GM21367 (cell line): Measurements from ENCODE around the gene EFCAB7.
A peak's percentile ranks its signal among the peaks of the same experiment; 100 is the strongest.

Source experiments
- ATAC-seq: cut with Tn5 transposase; IDR thresholded peaks from one replicate; pipeline ENCODE4 v1.9.1; 2021; ENCODE audit not compliant: unreplicated experiment

Gene EFCAB7

GRCh38 chr1:63522891-63523728, at the start of gene EFCAB7, which contains the start of gene ITGB3BP:
EFCAB7 (plus strand) TSS chr1:63523525; CDS start chr1:63525573, 2,048 bp downstream.
ITGB3BP (minus strand) TSS chr1:63523225; CDS start chr1:63523133, 92 bp downstream.
- peak; percentile 90 for ATAC-seq

GRCh38 chr1:63475761-63476160, 47.6 kb upstream of the EFCAB7 start:
- no peak for ATAC-seq

GRCh38 chr1:63480057-63480456, 43.3 kb upstream of the EFCAB7 start:
- ATAC-seq = no peak

GRCh38 chr1:63486629-63487028, 36.7 kb upstream of the EFCAB7 start:
- ATAC-seq = no peak

- ATAC-seq = no peak
These were observed 35.8 kb upstream of the EFCAB7 start for GRCh38 chr1:63487336-63488065.

- no peak for ATAC-seq
These were observed 25.7 kb upstream of the EFCAB7 start for GRCh38 chr1:63497577-63497976.

GRCh38 chr1:63498106-63498505, 25.2 kb upstream of the EFCAB7 start:
- ATAC-seq = no peak

- ATAC-seq = no peak
These were observed 22.1 kb upstream of the EFCAB7 start for GRCh38 chr1:63501256-63501655.

- no peak for ATAC-seq
These were observed 16.5 kb upstream of the EFCAB7 start for GRCh38 chr1:63506782-63507181.

- no peak for ATAC-seq
These were observed 13.6 kb upstream of the EFCAB7 start for GRCh38 chr1:63509718-63510117.

GRCh38 chr1:63512584-63512983, 10.7 kb upstream of the EFCAB7 start:
- no peak for ATAC-seq

GRCh38 chr1:63516629-63517028, 6.7 kb upstream of the EFCAB7 start:
- no peak for ATAC-seq

GRCh38 chr1:63523738-63524137, 413 bp downstream of the EFCAB7 start:
- ATAC-seq = peak; percentile 16

- no peak for ATAC-seq
These were observed 876 bp downstream of the EFCAB7 start for GRCh38 chr1:63524201-63524600.

GRCh38 chr1:63532727-63533126, 9.4 kb downstream of the EFCAB7 start:
- ATAC-seq = no peak

GRCh38 chr1:63533931-63534330, 10.6 kb downstream of the EFCAB7 start:
- no peak for ATAC-seq

GRCh38 chr1:63534406-63534805, 11.1 kb downstream of the EFCAB7 start:
- no peak for ATAC-seq

GRCh38 chr1:63537006-63537405, 13.7 kb downstream of the EFCAB7 start:
- no peak for ATAC-seq

GRCh38 chr1:63537940-63538339, 14.6 kb downstream of the EFCAB7 start:
- no peak for ATAC-seq

GRCh38 chr1:63545780-63546179, 22.5 kb downstream of the EFCAB7 start:
- no peak for ATAC-seq

- ATAC-seq = no peak
These were observed 24.4 kb downstream of the EFCAB7 start for GRCh38 chr1:63547621-63548294.

- no peak for ATAC-seq
These were observed 25.0 kb downstream of the EFCAB7 start for GRCh38 chr1:63548303-63548702.
